Ovary (tissue), 10 donors: ENCODE results near the gene JAKMIP3. TPM values are rescaled to one million over a fixed set of nuclear protein-coding genes. Genes with fewer than 3 reads are reported as not detected.

Experiments used
- DNase-seq, 5 donors: peaks; one replicate each; pipeline ENCODE4 v3.0.0-alpha.2; 2019 to 2020
- H3K27ac ChIP-seq, 2 donors: fragments of 200-600 bp; one replicate each; pipeline versions ENCODE4 v1.5.1 to v1.8.0; 2019 to 2022
- H3K27me3 ChIP-seq: fragments of 200-600 bp; one replicate; pipeline ENCODE4 v1.8.0; 2022
- H3K36me3 ChIP-seq: fragments of 200-600 bp; sonication (generic); one replicate; pipeline ENCODE4 v1.5.1; 2019
- H3K4me1 ChIP-seq: one replicate; pipeline ENCODE4 v1.8.1; 2013; ENCODE audit warnings: mild to moderate bottlenecking, moderate library complexity; ENCODE audit not compliant: insufficient read depth
- H3K4me3 ChIP-seq: fragments of 200-600 bp; sonication (generic); one replicate; pipeline ENCODE4 v1.5.1; 2017
- H3K9me3 ChIP-seq, 2 donors: fragments of 200-600 bp in 1 of 2; sonication (generic) in 1 of 2; one replicate each; pipeline versions ENCODE4 v1.5.1 to v1.8.1; 2013 to 2019; ENCODE audit warnings: mild to moderate bottlenecking in 1 of 2, moderate library complexity in 1 of 2
- EP300 ChIP-seq: sonication (generic); formaldehyde crosslinking; IDR thresholded peaks from one replicate; pipeline ENCODE4 v1.6.1; 2017; ENCODE audit warnings: antibody characterized with exemption
- POLR2A ChIP-seq: fragments of 450-650 bp; IDR thresholded peaks from one replicate; pipeline ENCODE4 v1.6.1; 2017; ENCODE audit warnings: antibody characterized with exemption, mild to moderate bottlenecking, moderate library complexity
- WGBS, 3 donors: extraction: QIAGEN DNeasy Blood & Tissue Kit in 1 of 3; methylation state at CpG; one replicate each; pipeline versions ENCODE4 v1.1.5 to v1.1.7; 2013 to 2017; 5-methylcytosine and 5-hydroxymethylcytosine counted together
- intact Hi-C, 4 donors: fragments of 100-400 bp; cut with DNase I; formaldehyde crosslinking; loops; one replicate each; pipeline versions ENCODE4 v1.11.0 to v1.15.1; 2022 to 2023
- long read RNA-seq, 3 donors: library from polyadenylated mRNA in 2 of 3; unstranded in 2 of 3; transcript quantifications; one replicate each; pipeline ENCODE4 v2.0.0 and lab custom pipeline, GENCODE V29; 2021 to 2026
- polyA plus RNA-seq, 2 donors: library from polyadenylated mRNA; stranded (reverse); fragments of 200-250 nt in 1 of 2; fragments of 350-450 nt in 1 of 2; fragmentation: Illumina TruSeq in 1 of 2; extraction: RNeasy Lipid Tissue Mini Kit (QIAGEN cat#74804) in 1 of 2; gene quantifications; one replicate each; pipeline ENCODE4 v1.2.3, GENCODE V29; 2013 to 2014
- total RNA-seq, 7 donors: library from RNA; depleted of rRNA in 2 of 7; stranded (reverse); fragments of >200 nt in 2 of 7; fragmentation: NEBNext Ultra II Directional in 3 of 7; extraction: Animal tissue kit (Norgen Biotek cat#: 25700) in 3 of 7; gene quantifications; one replicate each; pipeline versions ENCODE4 v1.1.0 to v1.2.4, GENCODE V29; 2016 to 2023
- TF ChIP-seq, protein P1 (sequence below), 3 donors: fragments of 450-650 bp in 2 of 3; fragments of 200-600 bp in 1 of 3; IDR thresholded peaks; one replicate each; pipeline versions ENCODE4 v1.5.1 to v1.8.0; 2016 to 2022; ENCODE audit warnings: antibody characterized with exemption in 3 of 3, mild to moderate bottlenecking in 1 of 3
- donor health status: DM: no; HTN: no; CAD: no; lungs with moderate emphysema.
- donor health status: DM: no; HTN: no; CAD: no.
- donor health status: Bipolar disorder and iron deficiency.
- donor health status: DM: yes; HTN: yes; CAD: no.
- donor health status: DM: no; HTN: no; CAD: no.
- donor health status: DM: yes; HTN: yes; CAD: no.

Gene JAKMIP3
- total RNA-seq (1 to 10 TPM in 5 of 7 donors, under 1 TPM in 2; 0.48 to 2.5 (median 1.9) TPM), polyA plus RNA-seq (1 to 10 TPM in 1 of 2 donors, under 1 TPM in 1; 0.97 to 1.4 TPM)
- long read RNA-seq, donor 1: 0 reads
- long read RNA-seq, donor 2: 0 reads
- long read RNA-seq, donor 3, partial matches to known transcripts: 0 of 1 reads
- long read RNA-seq, donor 3, other reads (novel, unspliced or antisense): 1 of 1 reads

DNA sequence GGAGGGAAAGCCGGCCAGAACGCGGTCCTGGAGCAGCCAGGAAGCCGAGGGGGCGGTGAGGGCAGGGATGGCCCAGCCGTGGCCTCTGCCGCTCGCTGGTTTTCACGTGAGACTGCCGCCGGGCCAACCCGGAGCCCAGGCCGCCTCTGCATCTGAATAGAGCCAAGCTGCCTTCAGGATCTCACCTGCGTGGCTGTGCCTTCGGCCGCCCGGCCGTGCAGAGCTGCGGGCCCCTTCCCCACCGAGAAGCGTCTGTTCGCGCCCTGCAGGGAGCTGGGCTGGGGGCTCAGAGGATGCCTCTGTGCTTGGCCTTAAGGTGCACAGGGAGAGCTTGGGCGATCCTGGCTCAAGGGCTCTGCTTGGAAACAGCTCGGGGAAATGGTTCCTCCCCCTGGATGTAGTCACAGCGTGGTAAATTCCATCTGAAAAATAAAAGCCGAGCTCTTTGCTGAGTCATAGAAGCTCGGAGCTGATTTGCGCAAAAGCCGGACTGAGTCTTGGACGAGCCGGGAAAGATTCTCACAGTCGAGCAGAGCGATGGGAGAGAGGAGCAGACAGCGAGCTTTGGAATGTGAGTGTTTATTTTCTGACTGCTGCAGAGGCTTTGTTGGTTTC is at the start of gene JAKMIP3:
Gene JAKMIP3 (plus strand): TSS at position 456 of the 615 bp plus-strand sequence. CDS start 38,863 bp downstream, outside the sequence.
- Histone ChIP-seq H3K4me3 (peak within 1 kb of the TSS; percentile 53), H3K9me3 (no peaks in the 10 kb centered on the region), H3K27me3 (no peaks in the 10 kb centered on the region), H3K27ac (peak within 1 kb of the TSS; percentile 5 to 80), H3K36me3 (no peaks in the 10 kb centered on the region), H3K4me1 (peaks cover 1% of the 10 kb centered on the region)
- TF ChIP-seq EP300 (no peak), POLR2A (no peak)
- TF ChIP-seq, protein P1, sequence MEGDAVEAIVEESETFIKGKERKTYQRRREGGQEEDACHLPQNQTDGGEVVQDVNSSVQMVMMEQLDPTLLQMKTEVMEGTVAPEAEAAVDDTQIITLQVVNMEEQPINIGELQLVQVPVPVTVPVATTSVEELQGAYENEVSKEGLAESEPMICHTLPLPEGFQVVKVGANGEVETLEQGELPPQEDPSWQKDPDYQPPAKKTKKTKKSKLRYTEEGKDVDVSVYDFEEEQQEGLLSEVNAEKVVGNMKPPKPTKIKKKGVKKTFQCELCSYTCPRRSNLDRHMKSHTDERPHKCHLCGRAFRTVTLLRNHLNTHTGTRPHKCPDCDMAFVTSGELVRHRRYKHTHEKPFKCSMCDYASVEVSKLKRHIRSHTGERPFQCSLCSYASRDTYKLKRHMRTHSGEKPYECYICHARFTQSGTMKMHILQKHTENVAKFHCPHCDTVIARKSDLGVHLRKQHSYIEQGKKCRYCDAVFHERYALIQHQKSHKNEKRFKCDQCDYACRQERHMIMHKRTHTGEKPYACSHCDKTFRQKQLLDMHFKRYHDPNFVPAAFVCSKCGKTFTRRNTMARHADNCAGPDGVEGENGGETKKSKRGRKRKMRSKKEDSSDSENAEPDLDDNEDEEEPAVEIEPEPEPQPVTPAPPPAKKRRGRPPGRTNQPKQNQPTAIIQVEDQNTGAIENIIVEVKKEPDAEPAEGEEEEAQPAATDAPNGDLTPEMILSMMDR (IDR thresholded peaks at IDR 0.05): no peak
- peak; percentile 60 to 75 (median 69) for DNase-seq
- intact Hi-C loops: no loop called here
- 1% methylated on average over 25 to 35 of the region's 35 CpGs for WGBS, 3 donors

DNA sequence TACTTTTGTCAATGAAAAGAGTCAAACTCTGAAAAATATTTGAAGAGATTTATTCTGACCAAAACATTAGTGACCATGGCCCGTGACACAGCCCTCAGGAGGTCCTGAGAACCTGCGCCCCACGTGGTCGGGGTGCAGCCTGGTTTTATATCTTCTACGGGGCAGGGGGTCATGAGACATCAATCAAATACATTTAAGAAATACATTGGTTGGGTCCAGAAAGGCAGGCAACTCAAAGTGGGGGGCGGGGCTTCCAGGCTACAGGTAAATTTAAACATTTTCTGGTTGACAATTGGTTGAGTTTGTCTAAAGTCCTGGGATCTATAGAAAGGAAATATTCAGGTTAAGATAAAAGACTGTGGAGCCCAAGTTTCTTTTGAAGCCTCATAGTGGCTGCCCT is 49.2 kb upstream of the JAKMIP3 start:
- H3K4me1 ChIP-seq: no peaks in the 10 kb centered on the region
- H3K9me3 ChIP-seq: no peaks in the 10 kb centered on the region
- H3K4me3 ChIP-seq: no peak overlapping the region
- DNase-seq: no peak
- 70 to 82% (median 75%) methylated on average over 6 of the region's 6 CpGs for WGBS, 3 donors
- H3K27ac ChIP-seq: no peak overlapping the region
- no peaks in the 10 kb centered on the region for H3K27me3 ChIP-seq
- H3K36me3 ChIP-seq: no peaks in the 10 kb centered on the region
- TF ChIP-seq, protein P1 (IDR thresholded peaks at IDR 0.05): no peak
- TF ChIP-seq EP300 (no peak), POLR2A (no peak)
- intact Hi-C loops: loop anchor here in 1 of 4 donors (5.0 kb wide), 1 partner anchor 1224 kb away; no protein-coding TSS in a partner anchor

DNA sequence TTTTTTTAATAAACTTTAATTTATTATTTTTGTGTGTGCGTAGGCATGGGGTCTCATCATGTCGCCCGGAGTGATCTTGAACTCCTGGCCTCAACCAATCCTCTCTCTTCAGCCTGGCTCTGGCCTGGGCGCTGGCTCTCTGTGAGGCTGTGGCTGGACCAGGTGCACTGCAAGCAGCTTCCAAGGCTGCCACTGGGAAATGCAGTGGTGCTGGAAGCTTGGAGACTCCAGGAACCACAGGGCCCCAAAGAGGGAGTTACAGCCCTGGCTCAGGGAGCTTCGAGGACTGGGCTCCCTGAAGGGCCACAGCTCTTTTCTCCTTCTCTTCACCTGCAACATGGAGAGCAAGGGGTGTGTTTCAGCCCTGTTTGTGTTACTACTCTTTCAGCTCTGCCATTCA is 47.3 kb upstream of the JAKMIP3 start:
- TF ChIP-seq EP300: no peak
- TF ChIP-seq, protein P1 (IDR thresholded peaks at IDR 0.05): no peak
- TF ChIP-seq POLR2A: no peak
- Histone ChIP-seq H3K4me1 (peaks cover 2% of the 10 kb centered on the region), H3K9me3 (no peaks in the 10 kb centered on the region), H3K4me3 (no peak overlapping the region), H3K36me3 (no peaks in the 10 kb centered on the region), H3K27ac (no peak overlapping the region), H3K27me3 (no peaks in the 10 kb centered on the region)
- 55 to 95% (median 79%) methylated on average over 5 of the region's 5 CpGs for WGBS, 3 donors
- DNase-seq: no peak
- intact Hi-C loops: loop anchor here in 1 of 4 donors (5.0 kb wide), 1 partner anchor 1226 kb away; no protein-coding TSS in a partner anchor

DNA sequence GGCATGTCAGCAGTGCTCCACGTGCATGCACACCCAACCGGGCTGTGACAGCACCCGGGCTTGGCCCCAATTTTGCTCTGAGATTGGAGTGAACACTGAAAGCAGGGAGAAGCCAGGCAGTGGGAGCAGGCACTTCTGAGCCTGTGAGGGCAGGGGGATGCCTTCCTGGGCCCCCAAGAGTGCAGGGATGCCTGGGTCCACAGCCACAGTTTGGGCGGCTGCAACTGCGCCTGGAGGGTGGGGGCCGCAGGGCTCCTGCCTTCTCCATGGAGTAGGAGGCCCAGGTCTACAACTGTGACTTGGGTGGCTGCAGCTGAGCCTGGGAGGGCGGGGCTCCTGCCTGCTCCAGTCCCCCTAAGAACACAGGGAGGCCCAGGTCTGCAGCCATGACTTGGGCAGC is 46.4 kb upstream of the JAKMIP3 start:
- intact Hi-C loops: loop anchor here in 1 of 4 donors (5.0 kb wide), 1 partner anchor 1227 kb away; no protein-coding TSS in a partner anchor
- 93 to 100% (median 97%) methylated on average over 6 to 7 of the region's 7 CpGs for WGBS, 3 donors
- DNase-seq: no peak

More for the DNA sequence above, 46.4 kb upstream of the JAKMIP3 start:
- TF ChIP-seq EP300: no peak
- TF ChIP-seq, protein P1 (IDR thresholded peaks at IDR 0.05): no peak
- TF ChIP-seq POLR2A: no peak
- Histone ChIP-seq H3K27me3 (no peaks in the 10 kb centered on the region), H3K36me3 (no peaks in the 10 kb centered on the region), H3K4me1 (peaks cover 2% of the 10 kb centered on the region), H3K4me3 (no peak overlapping the region), H3K9me3 (no peaks in the 10 kb centered on the region), H3K27ac (no peak overlapping the region)
